ENCODE data around the gene CEP152. TPM values are rescaled to one million over a fixed set of nuclear protein-coding genes. Genes with fewer than 3 reads are reported as not detected.

CEP152 gene
- total and polyA plus RNA-seq, 2 of the 13 experiments (the other 11 are each of a cell fraction or from before 2014, with no cell fraction given), result 1.3 to 14.7 TPM

GRCh38 chr15:48795901-48796300 is 15.0 kb downstream of the CEP152 start:
- Histone ChIP-seq H3K27ac (ENCODE audit: extremely low read length, insufficient read depth, low read length) (no peak overlapping the region), H4K20me1 (ENCODE audit: insufficient read depth, low read length) (no peaks in the 10 kb centered on the region), H3K27me3 (ENCODE audit: control insufficient read depth in 1 of 2, insufficient read depth in 2 of 2, low read length in 2 of 2) (no peaks in the 10 kb centered on the region; a peak in 1 of 5 replicates), H3K36me3 (replicated peaks in 1 of 2; ENCODE audit: control insufficient read depth in 1 of 2, insufficient read depth in 2 of 2, low read length in 2 of 2) (peaks cover 2 to 17% of the 10 kb centered on the region in 2 experiments; a peak in 3 of 5 replicates), H2AFZ (ENCODE audit: low read length) (no peak overlapping the region), H3K4me1 (ENCODE audit: insufficient read depth, low read length) (peaks cover 16% of the 10 kb centered on the region), H3K4me2 (ENCODE audit: low read depth, low read length) (no peak overlapping the region), H3K4me3 (replicated peaks in 1 of 3; ENCODE audit: insufficient read depth in 1 of 3, low read depth in 2 of 3, low read length in 3 of 3) (no peak overlapping the region), H3K9me3 (ENCODE audit: low read length) (no peaks in the 10 kb centered on the region), H3K9ac (ENCODE audit: insufficient read depth, low read depth, low read length) (no peak overlapping the region), H3K79me2 (ENCODE audit: insufficient read depth, low read length) (peaks cover 12% of the 10 kb centered on the region)
- ChIA-PET POLR2A (no interaction called here), CTCF (ENCODE audit: low intra/inter-chr PET ratio, low total read pairs) (no interaction called here)
- ATAC-seq (no peak), FAIRE-seq (no peak), DNase-seq (ENCODE audit: low spot score) (no peak)
- intact Hi-C loops (cut with micrococcal nuclease; ENCODE audit: unreplicated experiment), result no loop called here
- 97% methylated on average over 3 of the region's 3 CpGs for WGBS (ENCODE audit: low lambda C conversion rate)
- TF ChIP-seq ELF1 (CRISPR knock-in tag; IDR thresholded peaks at IDR 0.05) (no peak), ZNF460 (CRISPR knock-in tag; IDR thresholded peaks at IDR 0.05; ENCODE audit: borderline replicate concordance) (no peak), STAG1 (CRISPR knock-in tag; IDR thresholded peaks at IDR 0.05) (no peak), ZFP36L1 (CRISPR knock-in tag; IDR thresholded peaks at IDR 0.05) (no peak), ZNF326 (CRISPR knock-in tag; IDR thresholded peaks at IDR 0.05; ENCODE audit: borderline replicate concordance) (no peak), MXD4 (CRISPR knock-in tag; IDR thresholded peaks at IDR 0.05) (no peak), TCF7L2 (IDR thresholded peaks at IDR 0.05; ENCODE audit: low read depth, low read length) (no peak), PAX8 (CRISPR knock-in tag; IDR thresholded peaks at IDR 0.05; ENCODE audit: borderline replicate concordance) (no peak), MXD3 (CRISPR knock-in tag; IDR thresholded peaks at IDR 0.05) (no peak), MED13 (CRISPR knock-in tag; IDR thresholded peaks at IDR 0.05) (no peak), ZNF83 (CRISPR knock-in tag; IDR thresholded peaks at IDR 0.05; ENCODE audit: borderline replicate concordance) (no peak), LCORL (IDR thresholded peaks at IDR 0.05) (no peak), LCORL (CRISPR knock-in tag; IDR thresholded peaks at IDR 0.05) (no peak), AHR (CRISPR knock-in tag; IDR thresholded peaks at IDR 0.05) (no peak), ZNF572 (CRISPR knock-in tag; IDR thresholded peaks at IDR 0.05) (no peak), EHMT2 (IDR thresholded peaks at IDR 0.05; ENCODE audit: borderline replicate concordance, low read depth, low read length) (no peak), PRMT3 (CRISPR knock-in tag; IDR thresholded peaks at IDR 0.05; ENCODE audit: borderline replicate concordance, low read depth) (no peak), HOMEZ (CRISPR knock-in tag; IDR thresholded peaks at IDR 0.05; ENCODE audit: low read depth) (no peak), ZNF180 (CRISPR knock-in tag; IDR thresholded peaks at IDR 0.05; ENCODE audit: borderline replicate concordance, low read depth) (no peak)
- no TSS peak for BruUV-seq (replicated peaks)
- in situ Hi-C loops (cut with HindIII; ENCODE audit: extremely low pct_ligation_motif_present, low pct_unique_long_range_greater_than_20kb), result no loop called here
